ENCODE measurements around the gene CHRNA10. TPM values are rescaled to one million over a fixed set of nuclear protein-coding genes. Genes with fewer than 3 reads are reported as not detected.

The CHRNA10 gene
- total RNA-seq = 0.71 TPM in 1 of 2 replicates, not detected in the other

DNA sequence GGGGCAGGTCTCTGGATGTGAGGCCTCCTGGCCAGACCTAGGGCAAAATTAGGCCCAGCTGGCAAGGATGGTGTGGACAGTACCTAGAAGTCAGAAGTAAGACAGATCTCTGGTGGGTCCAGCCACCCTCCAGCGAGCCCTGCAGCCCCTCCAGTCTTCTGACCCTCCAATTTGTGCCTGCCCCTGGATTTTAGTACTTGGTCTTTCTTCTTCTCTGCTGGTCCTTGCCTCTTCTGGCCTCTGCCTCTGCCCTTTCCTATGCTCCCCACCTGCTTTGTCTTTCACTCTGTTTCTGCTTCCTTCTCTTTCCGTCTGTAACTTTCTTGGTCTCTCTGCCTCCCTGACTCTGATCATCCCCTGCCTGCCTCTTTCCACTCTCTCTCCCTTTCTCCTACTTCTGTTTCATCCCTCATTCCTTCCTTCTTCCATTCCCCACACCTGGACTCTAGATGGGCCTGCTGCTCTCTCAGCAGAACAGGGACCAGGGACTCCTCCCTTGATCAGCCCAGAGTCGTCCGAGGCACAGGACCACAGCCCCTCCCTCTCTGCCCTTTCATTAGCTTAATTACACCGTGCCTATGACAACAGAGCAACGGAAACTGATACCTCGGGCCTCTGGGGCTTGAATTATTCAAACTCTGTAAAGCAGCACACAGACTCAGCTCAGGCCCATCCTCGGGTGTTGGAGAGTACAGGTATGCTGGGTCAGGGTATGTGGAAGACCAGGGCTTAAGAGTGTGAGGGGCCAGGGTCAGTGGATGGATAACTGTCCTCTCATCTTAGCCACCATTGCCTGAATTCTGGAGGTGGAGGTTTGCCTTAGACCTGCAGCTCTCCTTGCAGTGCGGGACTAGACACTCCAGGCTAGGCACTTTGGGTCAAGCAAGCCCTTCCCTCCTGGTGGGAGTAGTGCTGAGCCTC, at the start of gene CHRNA10:
Gene CHRNA10, minus strand, starts transcription at position 51 of the 921 bp plus-strand sequence. CDS start 72 bp downstream, outside the sequence.

DNA sequence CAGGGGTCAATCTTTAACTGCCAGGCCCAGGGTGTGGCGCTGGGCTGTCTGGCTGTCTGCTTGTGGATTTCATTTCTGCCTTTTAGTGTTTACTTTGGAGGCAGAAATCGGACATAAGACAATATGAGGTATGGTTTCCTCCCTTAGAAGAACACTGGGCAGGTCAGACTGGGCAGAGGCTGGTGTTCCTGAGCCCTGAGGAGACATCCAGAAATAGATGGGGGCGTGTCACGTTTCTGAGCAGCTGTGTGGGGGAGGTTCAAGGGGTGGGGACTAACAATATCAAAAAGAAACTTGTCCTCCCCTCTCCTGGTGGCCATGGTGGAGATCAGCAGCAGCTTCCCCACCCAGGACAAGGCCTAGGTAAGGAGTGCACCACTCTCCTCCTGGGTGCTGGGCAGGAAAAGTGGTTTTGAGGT, 26.4 kb downstream of the CHRNA10 start, which contains the start of gene ART1:
Gene ART1, plus strand, starts transcription at position 312 of the 419 bp plus-strand sequence. CDS start 14,086 bp downstream, outside the sequence.

GRCh38 chr11:3641701-3642070, 29.5 kb downstream of the CHRNA10 start, which contains the start of gene ART5:
Gene ART5, minus strand, starts transcription at chr11:3641992. Its CDS starts 130 bp downstream, at chr11:3641862.

Other genes with a start within 250 kb of the CHRNA10 start
- gene ART5, start 29.4 kb downstream of the CHRNA10 start, total RNA-seq = not detected in 2 replicates
- gene ART1, start 26.3 kb downstream of the CHRNA10 start, total RNA-seq = not detected in 2 replicates
- gene NUP98, start 126.2 kb upstream of the CHRNA10 start, total RNA-seq = 76.7 and 77.3 TPM in 2 replicates
- gene PGAP2, start 137.2 kb upstream of the CHRNA10 start, total RNA-seq = 13.5 and 15.2 TPM in 2 replicates
- 41.5 and 41.8 TPM in 2 replicates for gene RHOG, start 169.6 kb upstream of the CHRNA10 start, total RNA-seq
- 16.4 and 19.8 TPM in 2 replicates for gene STIM1, start 184.3 kb upstream of the CHRNA10 start, total RNA-seq